HG03521 (cell line): ENCODE results near the gene PPP1R11.
"Not testable (repeated sequence)": the region's sequence is repeated elsewhere in the genome, so short reads cannot be mapped to it uniquely, and the experiment has no call there.

ENCODE experiments used
- ATAC-seq: cut with Tn5 transposase; IDR thresholded peaks from one replicate; pipeline ENCODE4 v1.9.1; 2021; ENCODE audit warnings: mild to moderate bottlenecking, moderate library complexity; ENCODE audit not compliant: unreplicated experiment

The PPP1R11 gene

GRCh38 chr6:30066577-30067459 lies at the start of gene PPP1R11:
Gene PPP1R11, plus strand, starts transcription at chr6:30067198. Its CDS starts 213 bp downstream, at chr6:30067411.
- ATAC-seq, result peak; percentile 93

DNA sequence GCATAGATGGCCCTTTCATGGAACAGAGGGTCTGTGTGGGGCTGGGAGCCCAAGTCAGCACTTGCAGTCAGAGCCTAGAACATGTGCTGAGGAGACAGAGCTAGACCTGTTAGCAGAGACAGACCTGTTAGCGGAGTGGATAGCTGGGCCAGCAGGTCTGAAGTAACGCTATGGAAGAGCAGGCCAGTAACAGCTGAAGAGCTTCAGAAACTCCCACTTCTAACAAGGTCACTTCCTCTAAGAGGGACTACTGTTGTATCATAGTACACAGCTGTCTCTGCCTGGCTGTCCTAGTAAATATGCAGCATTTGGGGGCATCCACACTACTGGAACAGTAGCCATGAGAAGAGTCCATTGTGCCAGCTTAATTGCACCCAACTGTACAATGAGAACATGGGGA lies 47.2 kb upstream of the PPP1R11 start:
- no peak for ATAC-seq

DNA sequence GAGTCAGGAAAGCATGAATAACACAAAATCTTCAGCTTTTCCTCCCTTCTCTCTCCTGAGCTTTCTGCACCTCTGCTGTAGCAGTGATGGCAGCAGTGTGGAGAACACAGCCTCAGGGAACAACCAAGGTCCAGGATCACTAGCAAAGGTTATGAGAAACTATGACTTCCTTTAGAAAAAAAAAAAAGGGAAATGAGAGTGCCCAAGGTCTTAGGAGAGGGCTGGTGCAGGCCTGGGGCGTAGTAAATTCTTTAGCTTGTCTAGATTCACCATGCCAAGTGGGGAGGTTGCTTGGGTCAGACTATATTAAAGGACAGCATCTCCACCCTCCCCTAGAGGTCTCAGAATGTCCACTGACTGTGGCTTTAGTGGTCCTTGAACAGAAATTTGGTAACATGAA lies 46.4 kb upstream of the PPP1R11 start:
- no peak for ATAC-seq

DNA sequence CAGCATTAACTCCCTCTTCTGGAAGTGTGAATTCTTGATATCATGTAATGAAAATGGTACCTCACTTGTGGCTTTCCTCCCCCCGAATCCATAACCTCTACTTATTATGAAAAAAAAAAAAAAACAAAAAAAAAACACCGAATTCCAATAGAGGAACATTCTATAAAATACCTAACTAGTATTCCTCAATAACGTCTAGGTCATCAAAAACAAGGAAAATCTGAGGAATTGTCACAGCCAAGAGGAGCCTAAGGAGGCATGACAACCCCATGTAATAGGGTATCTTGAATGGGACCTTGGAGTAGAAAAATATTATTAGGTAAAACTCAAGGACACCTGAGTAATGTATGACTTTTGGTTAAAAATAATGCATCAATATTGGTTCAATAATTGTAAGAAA lies 44.8 kb upstream of the PPP1R11 start:
- no peak for ATAC-seq

DNA sequence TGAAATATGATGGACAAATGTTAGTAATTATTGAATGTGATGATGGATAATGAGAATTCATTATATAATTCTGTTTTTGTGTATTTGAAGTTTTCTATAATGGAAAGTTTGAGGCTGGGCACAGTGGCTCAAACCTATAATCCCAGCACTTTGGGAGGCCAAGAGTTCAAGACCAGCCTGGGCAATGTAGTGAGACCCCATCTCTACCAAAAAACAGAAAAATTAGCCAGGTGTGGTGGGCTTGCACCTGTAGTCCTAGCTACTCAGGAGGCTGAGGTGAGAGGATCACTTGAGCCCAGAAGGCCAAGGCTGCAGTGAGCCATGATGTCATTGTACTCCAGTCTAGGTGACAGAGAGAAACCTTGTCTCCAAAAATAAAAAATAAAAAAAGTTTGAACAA lies 44.3 kb upstream of the PPP1R11 start:
- not testable (repeated sequence) for ATAC-seq

- no peak for ATAC-seq
Measured at GRCh38 chr6:30025186-30025585, 41.8 kb upstream of the PPP1R11 start.

DNA sequence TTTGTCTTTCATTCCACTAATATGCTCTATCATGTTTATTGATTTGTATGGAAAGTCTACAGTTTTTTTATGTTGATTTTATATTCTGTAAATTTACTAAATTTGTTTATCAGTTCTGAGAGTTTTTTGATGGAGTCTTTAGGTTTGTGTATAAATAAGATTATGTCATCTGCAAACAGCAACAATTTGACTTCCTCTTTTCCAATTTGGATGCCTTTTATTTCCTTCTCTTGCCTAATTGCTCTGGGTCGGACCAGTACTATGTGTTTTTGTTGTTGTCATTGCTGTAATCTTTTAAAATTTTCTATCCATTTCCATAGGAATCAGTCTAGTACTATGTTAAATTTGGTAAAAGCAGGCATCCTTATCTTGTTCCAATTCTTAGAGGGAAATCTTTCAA lies 37.4 kb upstream of the PPP1R11 start:
- ATAC-seq, result no peak

- ATAC-seq, result no peak
Measured at GRCh38 chr6:30031381-30031780, 35.6 kb upstream of the PPP1R11 start.

DNA sequence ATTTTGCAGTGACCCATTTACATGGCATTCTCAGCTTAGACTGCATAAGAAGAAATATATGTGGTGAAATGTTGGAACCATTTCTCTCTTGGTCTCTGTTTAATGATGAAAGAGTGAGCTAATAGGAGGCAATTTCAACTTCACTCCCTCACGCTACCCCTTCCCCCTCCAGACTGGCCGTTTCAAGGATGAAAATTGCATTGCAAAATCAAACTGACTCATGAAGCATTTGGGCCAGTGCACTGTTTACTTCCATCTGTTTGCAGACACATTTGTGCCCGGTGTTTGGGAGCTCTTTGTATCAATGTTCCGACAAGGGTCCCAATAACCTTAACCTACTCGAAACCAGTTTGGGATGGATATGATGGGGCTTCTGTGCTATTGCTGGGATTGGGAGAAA lies 33.6 kb upstream of the PPP1R11 start:
- ATAC-seq, result not testable (repeated sequence)

GRCh38 chr6:30035784-30036183 lies 31.2 kb upstream of the PPP1R11 start:
- no peak for ATAC-seq

- ATAC-seq, result no peak
Measured at GRCh38 chr6:30037182-30037788, 29.7 kb upstream of the PPP1R11 start.

DNA sequence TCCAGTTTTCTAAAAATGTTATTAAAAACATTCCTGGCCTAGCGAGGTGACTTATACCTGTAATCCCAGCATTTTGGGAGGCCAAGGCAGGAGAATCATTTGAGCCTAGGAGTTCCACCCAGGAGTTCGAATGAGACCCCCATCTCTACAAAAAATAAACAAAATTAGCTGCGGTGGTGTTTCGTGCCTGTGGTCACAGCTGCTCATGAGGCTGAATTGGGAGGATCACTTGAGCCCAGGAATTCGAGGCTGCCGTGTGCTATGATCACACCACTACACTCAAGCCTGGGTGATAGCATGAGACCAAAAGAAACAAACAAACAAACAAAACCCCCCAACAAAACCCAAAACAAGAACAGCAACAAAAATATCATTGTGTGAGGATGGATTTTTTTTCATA lies 25.8 kb upstream of the PPP1R11 start:
- ATAC-seq, result no peak

DNA sequence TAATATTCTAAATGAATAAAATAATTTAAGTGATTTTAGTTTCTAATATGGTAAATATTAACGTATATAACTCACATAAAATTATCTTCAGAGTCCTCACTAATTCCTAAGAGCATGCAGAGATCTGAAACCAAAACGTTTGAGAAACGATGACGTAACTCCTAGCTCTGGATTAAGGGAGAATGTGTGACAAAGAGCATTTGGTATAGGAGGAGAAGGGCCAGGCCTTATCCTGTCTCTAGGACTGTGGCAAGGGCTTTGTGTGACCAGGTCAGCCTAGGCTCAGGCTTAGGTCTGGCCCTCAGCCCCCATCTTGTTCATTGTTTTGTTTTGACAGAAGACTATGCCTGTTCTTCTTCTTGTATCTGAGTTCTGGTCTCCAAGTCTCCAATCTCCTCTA lies 25.2 kb upstream of the PPP1R11 start:
- no peak for ATAC-seq

- no peak for ATAC-seq
Measured at GRCh38 chr6:30042476-30042875, 24.5 kb upstream of the PPP1R11 start.

GRCh38 chr6:30042914-30043313 lies 24.1 kb upstream of the PPP1R11 start:
- ATAC-seq, result no peak

DNA sequence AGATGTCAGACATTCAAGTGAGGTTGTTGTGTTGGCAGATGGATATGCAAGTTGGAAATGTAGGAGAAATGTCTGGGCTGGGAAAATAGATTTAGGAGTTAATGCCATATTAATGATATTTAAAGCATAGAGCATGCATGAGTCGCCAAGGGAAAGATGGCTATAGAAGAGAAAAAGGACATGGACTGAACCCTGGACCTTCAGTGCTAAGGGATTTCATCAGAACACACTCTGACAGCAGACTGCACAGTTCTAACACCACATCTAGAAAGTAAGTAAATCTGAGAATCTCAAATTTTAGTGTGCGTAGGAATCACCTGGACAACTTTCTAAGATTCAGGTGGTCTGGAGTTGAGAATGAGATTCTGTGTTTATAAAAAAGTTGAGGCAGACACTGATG lies 23.3 kb upstream of the PPP1R11 start:
- no peak for ATAC-seq

DNA sequence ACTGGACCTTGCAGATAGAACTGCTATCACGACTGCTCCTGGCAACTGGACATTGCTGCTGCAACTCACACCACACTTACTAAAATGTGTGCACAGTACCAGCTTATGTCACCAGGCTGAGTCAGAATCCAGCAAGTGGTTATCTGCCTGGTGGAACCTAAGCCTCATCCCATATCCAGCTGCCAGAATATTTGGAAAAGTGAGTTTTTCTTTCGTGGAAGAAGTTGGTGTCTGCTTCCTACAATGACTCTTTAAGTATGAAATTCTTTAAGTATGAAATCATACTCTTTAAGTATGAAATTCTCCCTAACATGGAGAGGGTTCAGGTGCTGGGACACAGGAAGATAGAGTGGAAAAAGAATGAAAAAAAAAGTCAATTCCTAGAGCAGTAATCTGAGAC lies 22.4 kb upstream of the PPP1R11 start:
- ATAC-seq, result no peak

DNA sequence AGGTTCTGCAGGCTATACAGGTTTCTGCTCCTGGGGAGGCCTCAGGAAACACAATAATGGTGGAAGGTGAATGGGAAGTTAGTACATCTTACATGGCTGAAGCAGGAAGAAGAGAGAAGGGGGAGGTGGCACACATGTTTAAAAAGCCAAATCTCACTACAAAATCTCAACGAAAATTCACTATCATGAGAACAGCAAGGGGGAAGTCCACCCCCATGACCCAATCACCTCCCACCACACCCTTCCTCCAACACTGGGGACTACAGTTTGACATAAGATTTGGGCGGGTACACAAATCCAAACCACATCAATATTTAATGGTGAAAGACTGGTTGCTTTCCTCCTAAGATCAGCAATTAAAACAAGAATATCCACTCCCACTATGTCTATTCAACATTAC lies 19.8 kb upstream of the PPP1R11 start:
- ATAC-seq, result no peak

GRCh38 chr6:30053682-30054081 lies 13.3 kb upstream of the PPP1R11 start:
- ATAC-seq, result no peak

- no peak for ATAC-seq
Measured at GRCh38 chr6:30055513-30055912, 11.5 kb upstream of the PPP1R11 start.

- ATAC-seq, result no peak
Measured at GRCh38 chr6:30060606-30061091, 6.3 kb upstream of the PPP1R11 start.
